ENCODE results near the gene SH2B3. TPM values are rescaled to one million over a fixed set of nuclear protein-coding genes. Genes with fewer than 3 reads are reported as not detected.
"Not testable (repeated sequence)": the region's sequence is repeated elsewhere in the genome, so short reads cannot be mapped to it uniquely, and the experiment has no call there.

The SH2B3 gene
- total RNA-seq, 1 donor from 2014 or later, result 93.7 TPM

DNA sequence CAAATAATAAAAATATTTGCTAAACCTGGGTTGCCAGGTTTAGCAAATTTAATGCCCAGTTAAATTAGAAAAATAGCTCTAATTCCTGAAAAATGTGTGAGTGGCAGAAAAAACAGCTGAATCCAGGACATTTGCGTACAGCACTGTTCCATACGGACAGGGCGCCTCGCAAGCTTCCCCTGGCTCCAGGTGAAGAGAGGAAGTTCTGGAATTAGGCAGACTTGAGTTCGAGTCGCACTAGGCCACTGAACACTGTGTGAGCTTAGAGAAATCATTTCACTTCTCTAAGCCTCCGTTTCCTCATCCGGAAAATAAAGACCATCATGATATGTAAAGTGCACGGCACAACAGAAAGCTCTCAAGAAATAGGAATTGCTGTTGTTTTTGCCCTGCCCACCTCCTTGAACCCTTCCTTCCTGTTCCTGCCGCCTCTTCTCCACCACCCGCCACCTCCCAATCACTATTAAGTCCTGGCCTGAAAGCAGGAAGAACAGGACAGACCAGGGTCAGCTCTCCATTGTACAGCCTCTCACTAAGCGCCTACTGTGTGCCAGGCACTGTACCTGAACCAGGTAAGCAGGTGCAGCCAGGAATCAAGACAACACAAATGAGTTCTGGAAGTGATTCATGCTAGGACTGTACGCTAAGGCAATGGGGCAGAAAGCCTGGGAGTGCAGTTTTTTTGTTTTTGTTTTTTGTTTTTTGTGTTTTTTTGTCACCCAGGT, 36.1 kb upstream of the SH2B3 start:
- DNase-seq (ENCODE audit: low spot score), result no peak
- peak overlapping the region; percentile 83 for H3K4me3 Mint-ChIP-seq (ENCODE audit: unreplicated experiment)
- H3K4me1 Mint-ChIP-seq (ENCODE audit: unreplicated experiment), result peaks cover 19% of the 10 kb centered on the region
- TF ChIP-seq, protein P1, sequence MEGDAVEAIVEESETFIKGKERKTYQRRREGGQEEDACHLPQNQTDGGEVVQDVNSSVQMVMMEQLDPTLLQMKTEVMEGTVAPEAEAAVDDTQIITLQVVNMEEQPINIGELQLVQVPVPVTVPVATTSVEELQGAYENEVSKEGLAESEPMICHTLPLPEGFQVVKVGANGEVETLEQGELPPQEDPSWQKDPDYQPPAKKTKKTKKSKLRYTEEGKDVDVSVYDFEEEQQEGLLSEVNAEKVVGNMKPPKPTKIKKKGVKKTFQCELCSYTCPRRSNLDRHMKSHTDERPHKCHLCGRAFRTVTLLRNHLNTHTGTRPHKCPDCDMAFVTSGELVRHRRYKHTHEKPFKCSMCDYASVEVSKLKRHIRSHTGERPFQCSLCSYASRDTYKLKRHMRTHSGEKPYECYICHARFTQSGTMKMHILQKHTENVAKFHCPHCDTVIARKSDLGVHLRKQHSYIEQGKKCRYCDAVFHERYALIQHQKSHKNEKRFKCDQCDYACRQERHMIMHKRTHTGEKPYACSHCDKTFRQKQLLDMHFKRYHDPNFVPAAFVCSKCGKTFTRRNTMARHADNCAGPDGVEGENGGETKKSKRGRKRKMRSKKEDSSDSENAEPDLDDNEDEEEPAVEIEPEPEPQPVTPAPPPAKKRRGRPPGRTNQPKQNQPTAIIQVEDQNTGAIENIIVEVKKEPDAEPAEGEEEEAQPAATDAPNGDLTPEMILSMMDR (IDR thresholded peaks at IDR 0.05; ENCODE audit: unreplicated experiment), result no peak
- peaks cover 7% of the 10 kb centered on the region for H3K27me3 Mint-ChIP-seq (ENCODE audit: unreplicated experiment)
- peaks cover 21% of the 10 kb centered on the region for H3K36me3 Mint-ChIP-seq (ENCODE audit: low read depth, unreplicated experiment)
- H3K9me3 Mint-ChIP-seq (ENCODE audit: unreplicated experiment), result no peaks in the 10 kb centered on the region
- H3K27ac Mint-ChIP-seq (ENCODE audit: unreplicated experiment), result peak overlapping the region; percentile 57

DNA sequence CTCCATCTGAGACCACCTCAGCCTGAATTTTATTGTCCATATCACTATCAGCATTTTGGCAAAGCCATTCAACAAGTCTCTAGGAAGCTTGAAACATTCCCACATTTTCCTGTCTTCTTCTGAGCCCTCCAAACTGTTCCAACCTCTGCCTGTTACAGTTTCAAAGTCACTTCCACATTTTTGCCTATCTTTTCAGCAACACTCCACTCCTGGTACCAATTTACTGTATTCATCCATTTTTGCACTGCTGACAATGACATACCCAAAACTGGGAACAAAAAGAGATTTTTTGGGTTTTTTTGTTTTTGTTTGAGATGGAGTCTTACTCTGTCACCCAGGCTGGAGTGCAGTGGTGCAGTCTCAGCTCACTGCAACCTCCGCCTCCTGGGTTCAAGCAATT, 32.5 kb upstream of the SH2B3 start:
- not testable (repeated sequence) for DNase-seq (ENCODE audit: low spot score); H3K27me3 Mint-ChIP-seq (ENCODE audit: unreplicated experiment); H3K4me3 Mint-ChIP-seq (ENCODE audit: unreplicated experiment); H3K27ac Mint-ChIP-seq (ENCODE audit: unreplicated experiment); H3K9me3 Mint-ChIP-seq (ENCODE audit: unreplicated experiment); H3K4me1 Mint-ChIP-seq (ENCODE audit: unreplicated experiment)
- H3K36me3 Mint-ChIP-seq (ENCODE audit: low read depth, unreplicated experiment), result peaks cover 14% of the 10 kb centered on the region

DNA sequence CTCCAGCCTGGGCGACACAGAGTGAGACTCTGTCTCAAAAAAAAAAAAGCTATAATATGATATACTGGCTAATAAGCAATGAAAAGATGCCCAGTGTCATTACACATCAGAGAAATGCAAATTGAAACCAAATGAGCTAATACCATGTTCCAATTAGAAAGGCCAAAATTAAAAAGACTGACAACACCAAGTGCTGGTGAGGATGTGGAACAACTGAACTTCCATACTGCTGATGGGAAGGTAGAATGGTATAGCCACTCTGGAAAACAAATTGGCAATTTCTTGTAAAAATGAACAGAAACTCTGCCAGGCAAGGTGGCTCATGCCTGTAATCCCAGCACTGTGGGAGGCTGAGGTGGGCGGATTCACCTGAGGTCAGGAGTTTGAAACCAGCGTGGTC, 28.3 kb upstream of the SH2B3 start:
- Mint-ChIP-seq H3K27ac (ENCODE audit: unreplicated experiment) (no peak overlapping the region), H3K9me3 (ENCODE audit: unreplicated experiment) (no peaks in the 10 kb centered on the region), H3K36me3 (ENCODE audit: low read depth, unreplicated experiment) (peaks cover 13% of the 10 kb centered on the region), H3K4me1 (ENCODE audit: unreplicated experiment) (no peaks in the 10 kb centered on the region), H3K27me3 (ENCODE audit: unreplicated experiment) (peaks cover 3% of the 10 kb centered on the region), H3K4me3 (ENCODE audit: unreplicated experiment) (no peak overlapping the region)
- TF ChIP-seq, protein P1 (IDR thresholded peaks at IDR 0.05; ENCODE audit: unreplicated experiment), result no peak
- no peak for DNase-seq (ENCODE audit: low spot score)

DNA sequence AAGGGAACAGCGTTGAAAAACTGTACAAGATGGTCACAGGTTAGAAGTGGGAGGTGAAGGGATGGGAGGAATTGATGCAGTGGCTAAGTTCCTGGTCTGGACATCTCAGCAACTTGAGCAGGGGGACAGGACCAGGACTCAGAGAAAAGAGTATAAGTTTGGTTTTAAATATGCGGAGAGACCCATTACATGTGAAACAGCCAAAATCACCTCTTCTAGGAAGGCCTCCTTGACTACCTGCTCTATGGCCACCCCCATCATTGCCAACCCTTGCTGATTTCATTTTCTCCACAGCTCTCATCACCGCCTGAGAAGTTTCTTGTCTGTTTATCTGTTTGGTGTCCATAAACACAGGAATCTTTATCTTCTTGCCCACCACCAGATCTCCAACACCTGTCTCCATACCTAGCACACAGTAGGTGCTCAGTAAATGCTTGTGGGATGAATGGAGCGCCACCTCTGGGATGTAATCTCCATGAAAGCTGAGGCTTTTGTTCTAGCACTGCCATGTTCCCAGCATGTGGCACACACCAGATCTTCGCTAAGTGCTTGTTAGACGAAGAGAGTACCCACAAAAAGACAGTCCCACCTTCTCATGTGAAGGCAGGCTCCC, 25.7 kb upstream of the SH2B3 start:
- TF ChIP-seq, protein P1 (IDR thresholded peaks at IDR 0.05; ENCODE audit: unreplicated experiment), result no peak
- H3K36me3 Mint-ChIP-seq (ENCODE audit: low read depth, unreplicated experiment), result peaks cover 7% of the 10 kb centered on the region
- H3K4me1 Mint-ChIP-seq (ENCODE audit: unreplicated experiment), result no peaks in the 10 kb centered on the region
- no peak overlapping the region for H3K4me3 Mint-ChIP-seq (ENCODE audit: unreplicated experiment)
- H3K9me3 Mint-ChIP-seq (ENCODE audit: unreplicated experiment), result no peaks in the 10 kb centered on the region
- no peak overlapping the region for H3K27ac Mint-ChIP-seq (ENCODE audit: unreplicated experiment)
- H3K27me3 Mint-ChIP-seq (ENCODE audit: unreplicated experiment), result peaks cover 2% of the 10 kb centered on the region
- DNase-seq (ENCODE audit: low spot score), result no peak

DNA sequence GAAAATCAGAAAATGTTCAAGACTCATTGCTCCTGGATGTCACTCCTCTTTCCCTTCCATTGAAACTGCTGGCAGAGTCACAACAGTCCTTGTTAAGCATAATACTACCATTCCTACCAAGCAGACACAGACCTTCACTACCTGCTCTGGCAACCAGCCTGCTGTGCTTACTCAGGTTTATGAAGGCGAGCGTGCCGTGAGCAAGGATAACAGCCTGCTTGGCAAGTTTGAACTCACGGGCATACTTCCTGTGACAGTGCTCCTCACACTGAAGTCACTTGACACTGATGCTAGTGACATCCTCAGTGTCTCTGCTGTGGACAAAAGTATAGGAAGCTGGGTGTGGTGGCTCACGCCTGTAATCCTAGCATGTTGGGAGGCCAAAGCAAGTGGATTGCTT, 21.1 kb upstream of the SH2B3 start:
- no peak overlapping the region for H3K27ac Mint-ChIP-seq (ENCODE audit: unreplicated experiment)
- peaks cover 5% of the 10 kb centered on the region for H3K27me3 Mint-ChIP-seq (ENCODE audit: unreplicated experiment)
- DNase-seq (ENCODE audit: low spot score), result no peak
- no peak overlapping the region for H3K4me3 Mint-ChIP-seq (ENCODE audit: unreplicated experiment)
- H3K36me3 Mint-ChIP-seq (ENCODE audit: low read depth, unreplicated experiment), result no peaks in the 10 kb centered on the region
- H3K9me3 Mint-ChIP-seq (ENCODE audit: unreplicated experiment), result no peaks in the 10 kb centered on the region
- H3K4me1 Mint-ChIP-seq (ENCODE audit: unreplicated experiment), result no peaks in the 10 kb centered on the region
- TF ChIP-seq, protein P1 (IDR thresholded peaks at IDR 0.05; ENCODE audit: unreplicated experiment), result no peak
